Activated CD8-positive, alpha-beta memory T cell treated with anti-CD3 and anti-CD28 coated beads, Interleukin-2, amount 50 U/mL, for 24 hours (primary cell): ENCODE results near the gene MSX1.

Experiments
- DNase-seq: peaks from one replicate; pipeline ENCODE4 v3.0.0-alpha.2; 2020; ENCODE audit errors: extremely low read depth

MSX1 gene

GRCh38 chr4:4841156-4841555, 18.3 kb upstream of the MSX1 start:
- DNase-seq = no peak

- DNase-seq = no peak
Measured at GRCh38 chr4:4842476-4843441, 16.7 kb upstream of the MSX1 start.

- DNase-seq = no peak
Measured at GRCh38 chr4:4843635-4844291, 15.7 kb upstream of the MSX1 start.

- no peak for DNase-seq
Measured at GRCh38 chr4:4845027-4845426, 14.4 kb upstream of the MSX1 start.

- DNase-seq = no peak
Measured at GRCh38 chr4:4847011-4847410, 12.5 kb upstream of the MSX1 start.

GRCh38 chr4:4848540-4848939, 10.9 kb upstream of the MSX1 start:
- no peak for DNase-seq

GRCh38 chr4:4849106-4849505, 10.4 kb upstream of the MSX1 start:
- no peak for DNase-seq

GRCh38 chr4:4849524-4850193, 9.8 kb upstream of the MSX1 start:
- no peak for DNase-seq

- no peak for DNase-seq
Measured at GRCh38 chr4:4851081-4851480, 8.4 kb upstream of the MSX1 start.

- no peak for DNase-seq
Measured at GRCh38 chr4:4851906-4852305, 7.6 kb upstream of the MSX1 start.

GRCh38 chr4:4852591-4853362, 6.7 kb upstream of the MSX1 start:
- no peak for DNase-seq

- DNase-seq = no peak
Measured at GRCh38 chr4:4853371-4853823, 6.1 kb upstream of the MSX1 start.

- DNase-seq = no peak
Measured at GRCh38 chr4:4853921-4854648, 5.4 kb upstream of the MSX1 start.

- no peak for DNase-seq
Measured at GRCh38 chr4:4854649-4855295, 4.7 kb upstream of the MSX1 start.

- DNase-seq = no peak
Measured at GRCh38 chr4:4855301-4856070, 4.0 kb upstream of the MSX1 start.

- DNase-seq = no peak
Measured at GRCh38 chr4:4856071-4857000, 3.1 kb upstream of the MSX1 start.

GRCh38 chr4:4857001-4857808, 2.3 kb upstream of the MSX1 start:
- no peak for DNase-seq
